HEK293T (cell line): ENCODE results near the gene ACOXL.

ENCODE experiments used
- BHLHE40 ChIP-seq: fragments of 450-650 bp; IDR thresholded peaks from 2 replicates; pipeline ENCODE4 v1.6.1; 2016; ENCODE audit warnings: mild to moderate bottlenecking, moderate library complexity, borderline replicate concordance
- FOXA1 ChIP-seq: fragments of 450-650 bp; IDR thresholded peaks from 2 replicates; pipeline ENCODE4 v1.6.1; 2016; ENCODE audit warnings: mild to moderate bottlenecking
- NFRKB ChIP-seq: fragments of 450-650 bp; IDR thresholded peaks from 2 replicates; pipeline ENCODE4 v1.6.1; 2016; ENCODE audit warnings: mild to moderate bottlenecking, moderate library complexity
- SP1 ChIP-seq: fragments of 450-650 bp; IDR thresholded peaks from 2 replicates; pipeline ENCODE4 v1.6.1; 2017

DNA sequence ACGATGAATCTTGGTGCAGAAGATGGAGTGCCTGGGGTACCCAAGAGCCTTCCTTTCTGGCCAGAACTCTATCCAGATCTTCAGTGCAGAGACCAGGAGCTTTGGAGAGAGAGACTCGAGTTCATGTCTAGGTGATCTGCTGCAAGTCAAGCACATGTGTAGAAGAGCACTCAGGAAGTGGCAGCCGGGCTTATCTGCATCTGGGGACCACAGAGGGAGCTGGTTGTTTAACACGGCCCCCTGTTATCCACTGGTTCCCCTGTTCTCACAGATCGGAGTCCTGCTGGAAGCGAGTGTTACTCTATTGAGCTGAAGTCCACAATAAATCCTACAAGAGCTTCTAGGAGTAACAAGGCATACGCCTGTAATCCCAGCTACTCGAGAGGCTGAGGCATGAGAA is 128.3 kb downstream of the ACOXL start:
- TF ChIP-seq BHLHE40 (no peak), SP1 (no peak), FOXA1 (no peak), NFRKB (no peak)
